Upper lobe of left lung (tissue), 4 donors: ENCODE data around the gene FGFR1OP2.

Source experiments
- POLR2A ChIP-seq, 4 donors: fragments of 450-650 bp; IDR thresholded peaks; one replicate each; pipeline ENCODE4 v1.5.1; 2016 to 2017; ENCODE audit warnings: antibody characterized with exemption in 4 of 4, mild to moderate bottlenecking in 2 of 4
- POLR2AphosphoS5 ChIP-seq, 2 donors: sonication (generic); formaldehyde crosslinking; IDR thresholded peaks; one replicate each; pipeline ENCODE4 v1.5.1; 2017; ENCODE audit warnings: antibody characterized with exemption in 2 of 2

DNA sequence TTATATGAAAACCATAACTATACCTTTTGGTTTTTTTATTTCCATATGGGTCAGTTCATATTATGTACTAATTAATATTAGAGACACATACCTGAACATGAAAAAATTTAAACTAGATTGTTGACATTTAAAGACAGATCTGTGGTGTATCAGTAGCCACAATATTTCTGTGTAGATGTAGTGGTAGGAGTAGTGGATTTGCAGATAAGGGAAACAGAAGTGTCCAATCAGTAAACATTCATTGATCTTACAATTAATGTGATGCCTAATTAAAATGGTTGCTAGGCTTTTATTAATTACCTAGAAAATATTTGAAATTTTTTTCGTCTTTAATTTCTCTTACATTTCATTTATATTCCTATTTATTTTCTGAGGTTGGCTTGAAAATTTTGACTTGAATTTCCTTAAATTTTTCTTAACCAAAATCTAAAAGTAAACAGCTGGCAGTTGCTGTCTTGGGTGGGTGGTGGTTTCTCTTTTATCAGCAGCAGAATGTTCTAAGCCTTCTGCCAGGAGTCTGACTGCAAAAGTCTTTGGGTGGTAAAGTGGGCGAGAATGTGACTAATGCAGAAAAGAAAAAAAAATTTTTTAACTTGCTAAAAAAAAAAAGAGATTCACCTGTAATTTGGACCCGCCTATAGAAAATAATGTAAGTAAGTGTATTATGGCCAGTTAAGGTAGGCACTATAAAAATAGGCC is 2.4 kb downstream of the FGFR1OP2 start:
- no peak for TF ChIP-seq POLR2AphosphoS5 (IDR thresholded peaks at IDR 0.05)
- TF ChIP-seq POLR2A (IDR thresholded peaks at IDR 0.05), result no peak
